Measurements from ENCODE around the gene PDE12. TPM values are rescaled to one million over a fixed set of nuclear protein-coding genes. Genes with fewer than 3 reads are reported as not detected.

PDE12 gene
- total and polyA plus RNA-seq, 2 donors (not counting 3 experiments of a cell fraction or from before 2014, with no cell fraction given), result 12.8 to 20.4 TPM

DNA sequence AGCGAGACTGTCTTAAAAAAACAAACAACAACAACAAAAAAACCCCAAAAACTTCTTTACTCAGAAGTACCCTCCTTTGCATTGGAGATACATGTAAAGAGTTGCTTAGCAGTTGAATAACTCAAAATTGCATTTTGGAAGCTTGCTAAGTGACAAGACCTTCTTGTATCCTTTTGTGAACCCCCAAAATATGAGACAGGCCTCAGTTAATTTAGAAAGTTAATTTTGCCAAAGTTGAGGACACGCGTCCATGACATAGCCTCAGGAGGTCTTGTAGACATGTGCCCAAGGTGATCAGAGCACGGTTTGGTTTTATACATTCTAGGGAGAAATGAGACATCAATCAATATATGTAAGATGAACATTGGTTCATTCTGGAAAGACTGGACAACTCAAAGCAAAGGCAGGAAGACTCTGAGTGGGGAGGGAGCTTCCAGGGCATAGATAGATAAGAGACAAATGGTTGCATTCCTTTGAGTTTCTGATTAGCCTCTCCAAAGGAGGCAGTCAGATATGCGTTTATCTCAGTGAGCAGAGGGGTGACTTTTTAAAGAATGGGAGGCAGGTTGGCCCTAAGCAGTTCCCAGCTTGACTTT lies 42.8 kb downstream of the PDE12 start:
- H2AFZ ChIP-seq (ENCODE audit: low read depth, low read length), result peak overlapping the region; percentile 2
- H3K9ac ChIP-seq (replicated peaks; ENCODE audit: extremely low read depth, insufficient read depth, low read length), result peak overlapping the region; percentile 97
- H3K36me3 ChIP-seq (ENCODE audit: control insufficient read depth in 2 of 2, extremely low read depth in 1 of 2, insufficient read depth in 2 of 2, low read length in 2 of 2), result no peaks in the 10 kb centered on the region
- peak overlapping the region; percentile 88 for H3K4me2 ChIP-seq (ENCODE audit: insufficient read depth, low read length)
- POLR2A ChIA-PET, result no interaction called here
- dilution Hi-C loops (cut with MboI; ENCODE audit: extremely low pct_ligation_motif_present, low sequenced_read_pairs), result no loop called here
- CTCF ChIA-PET, result interaction anchor here (0.8 to 4.5 kb wide), 6 partner anchors 18 to 254 kb away, joined by 3 to 27 read pairs (median 4); no protein-coding TSS in a partner anchor
- H3K4me1 ChIP-seq (ENCODE audit: control insufficient read depth, extremely low read depth, insufficient read depth, low read length), result peaks cover 25% of the 10 kb centered on the region
- DNase-seq (ENCODE audit: low read depth, low spot score) (no peak), FAIRE-seq (no peak)
- no peaks in the 10 kb centered on the region for H3K27me3 ChIP-seq (ENCODE audit: control insufficient read depth in 2 of 2, insufficient read depth in 2 of 2, low read length in 2 of 2)
- peak overlapping the region; percentile 99 for H3K27ac ChIP-seq (ENCODE audit: insufficient read depth, low read depth, low read length)
- no TSS peak for BruUV-seq (replicated peaks)
- no peaks in the 10 kb centered on the region for H3K9me3 ChIP-seq (replicated peaks; ENCODE audit: control insufficient read depth, insufficient read depth, low read length)
- TF ChIP-seq POLR2A (IDR thresholded peaks at IDR 0.05; ENCODE audit: low read depth, low read length) (no peak), JUN (IDR thresholded peaks at IDR 0.05; ENCODE audit: borderline replicate concordance, insufficient read depth, insufficient read length, low read depth) (no peak), POLR2AphosphoS5 (IDR thresholded peaks at IDR 0.05; ENCODE audit: insufficient read depth, low read depth, low read length) (no peak), EZH2 (IDR thresholded peaks at IDR 0.05; ENCODE audit: borderline replicate concordance, low read depth, low read length, severe bottlenecking) (no peak), FOS (IDR thresholded peaks at IDR 0.05; ENCODE audit: borderline replicate concordance, insufficient read depth, low read length) (no peak), MYC (IDR thresholded peaks at IDR 0.05; ENCODE audit: low read depth, low read length) (no peak), GATA2 (IDR thresholded peaks at IDR 0.05; ENCODE audit: insufficient read depth, insufficient read length, low read depth, low read length) (no peak)
- TF ChIP-seq, protein P1, sequence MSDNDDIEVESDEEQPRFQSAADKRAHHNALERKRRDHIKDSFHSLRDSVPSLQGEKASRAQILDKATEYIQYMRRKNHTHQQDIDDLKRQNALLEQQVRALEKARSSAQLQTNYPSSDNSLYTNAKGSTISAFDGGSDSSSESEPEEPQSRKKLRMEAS (IDR thresholded peaks at IDR 0.05; ENCODE audit: insufficient read depth, insufficient read length), result no peak
- TF ChIP-seq, protein P2, sequence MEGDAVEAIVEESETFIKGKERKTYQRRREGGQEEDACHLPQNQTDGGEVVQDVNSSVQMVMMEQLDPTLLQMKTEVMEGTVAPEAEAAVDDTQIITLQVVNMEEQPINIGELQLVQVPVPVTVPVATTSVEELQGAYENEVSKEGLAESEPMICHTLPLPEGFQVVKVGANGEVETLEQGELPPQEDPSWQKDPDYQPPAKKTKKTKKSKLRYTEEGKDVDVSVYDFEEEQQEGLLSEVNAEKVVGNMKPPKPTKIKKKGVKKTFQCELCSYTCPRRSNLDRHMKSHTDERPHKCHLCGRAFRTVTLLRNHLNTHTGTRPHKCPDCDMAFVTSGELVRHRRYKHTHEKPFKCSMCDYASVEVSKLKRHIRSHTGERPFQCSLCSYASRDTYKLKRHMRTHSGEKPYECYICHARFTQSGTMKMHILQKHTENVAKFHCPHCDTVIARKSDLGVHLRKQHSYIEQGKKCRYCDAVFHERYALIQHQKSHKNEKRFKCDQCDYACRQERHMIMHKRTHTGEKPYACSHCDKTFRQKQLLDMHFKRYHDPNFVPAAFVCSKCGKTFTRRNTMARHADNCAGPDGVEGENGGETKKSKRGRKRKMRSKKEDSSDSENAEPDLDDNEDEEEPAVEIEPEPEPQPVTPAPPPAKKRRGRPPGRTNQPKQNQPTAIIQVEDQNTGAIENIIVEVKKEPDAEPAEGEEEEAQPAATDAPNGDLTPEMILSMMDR (IDR thresholded peaks at IDR 0.05; ENCODE audit: extremely low read depth in 1 of 2, insufficient read depth in 1 of 2, low read depth in 1 of 2, low read length in 2 of 2), result no peak
- peaks cover 32% of the 10 kb centered on the region for H3K79me2 ChIP-seq (ENCODE audit: control insufficient read depth, insufficient read depth, low read length)
- H3K9me1 ChIP-seq (replicated peaks; ENCODE audit: control insufficient read depth, extremely low read depth, insufficient read depth, low read length), result no peaks in the 10 kb centered on the region
- peaks cover 13% of the 10 kb centered on the region for H4K20me1 ChIP-seq (replicated peaks; ENCODE audit: control insufficient read depth, extremely low read depth, insufficient read depth, low read length)
- H3K4me3 ChIP-seq (replicated peaks in 1 of 3; ENCODE audit: insufficient read depth in 1 of 3, low read depth in 1 of 3, low read length in 3 of 3), result peak overlapping the region in 2 of 3 experiments; percentile 57 to 87
- intact Hi-C loops (cut with micrococcal nuclease), result loop anchor here (5.0 kb wide), 2 partner anchors 33 to 372 kb away; partner anchors contain the start of gene APPL1
